Gastrocnemius medialis (tissue), 4 donors: Measurements from ENCODE around the gene BDKRB2.

Source experiments
- POLR2A ChIP-seq, 2 donors: fragments of 450-650 bp; IDR thresholded peaks; one replicate each; pipeline ENCODE4 v1.6.1; 2017; ENCODE audit warnings: antibody characterized with exemption in 2 of 2, mild to moderate bottlenecking in 2 of 2, moderate library complexity in 2 of 2
- TF ChIP-seq, protein P1 (sequence below), 5 experiments: fragments of 450-650 bp in 3 of 5; fragments of 200-600 bp in 2 of 5; sonication (generic) in 2 of 5; IDR thresholded peaks in 4 of 5; conservative IDR thresholded peaks in 1 of 5; 1 replicate in 4 of 5; 2 replicates in 1 of 5; pipeline ENCODE4 v1.5.1; 2016 to 2019; ENCODE audit warnings: antibody characterized with exemption in 5 of 5, mild to moderate bottlenecking in 3 of 5, moderate library complexity in 3 of 5

DNA sequence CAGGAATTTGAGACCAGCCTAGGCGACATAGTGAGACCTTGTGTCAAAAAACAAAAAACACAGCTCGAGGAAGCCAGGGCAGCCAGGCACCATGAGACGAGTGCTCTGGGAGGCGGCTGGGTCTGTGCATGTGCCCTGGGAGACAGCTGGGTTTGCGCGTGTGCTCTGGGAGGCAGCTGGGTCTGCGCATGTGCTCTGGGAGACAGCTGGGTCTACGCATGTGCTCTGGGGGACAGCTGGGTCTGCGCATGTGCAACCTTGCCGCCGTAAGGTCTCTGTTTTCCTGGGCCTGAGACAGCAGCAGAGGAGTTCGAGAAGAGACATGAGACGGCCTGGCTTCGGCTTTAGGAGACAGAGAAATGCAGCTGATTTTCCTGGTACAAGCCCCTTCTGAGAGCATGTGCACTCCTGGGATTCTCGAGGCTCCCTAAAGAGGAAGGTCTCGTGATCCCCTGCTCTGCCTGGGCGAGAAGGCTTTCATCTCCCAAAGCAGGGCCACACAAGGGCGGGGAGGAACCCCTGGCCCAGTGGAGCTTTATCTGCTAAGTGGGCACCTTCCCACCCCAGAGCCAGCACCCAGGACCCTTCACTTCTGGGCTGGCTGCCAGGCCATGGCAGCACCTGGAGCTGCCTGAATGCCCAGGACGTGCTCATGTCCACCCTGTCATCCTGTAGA lies 47.8 kb downstream of the BDKRB2 start:
- TF ChIP-seq, protein P1, sequence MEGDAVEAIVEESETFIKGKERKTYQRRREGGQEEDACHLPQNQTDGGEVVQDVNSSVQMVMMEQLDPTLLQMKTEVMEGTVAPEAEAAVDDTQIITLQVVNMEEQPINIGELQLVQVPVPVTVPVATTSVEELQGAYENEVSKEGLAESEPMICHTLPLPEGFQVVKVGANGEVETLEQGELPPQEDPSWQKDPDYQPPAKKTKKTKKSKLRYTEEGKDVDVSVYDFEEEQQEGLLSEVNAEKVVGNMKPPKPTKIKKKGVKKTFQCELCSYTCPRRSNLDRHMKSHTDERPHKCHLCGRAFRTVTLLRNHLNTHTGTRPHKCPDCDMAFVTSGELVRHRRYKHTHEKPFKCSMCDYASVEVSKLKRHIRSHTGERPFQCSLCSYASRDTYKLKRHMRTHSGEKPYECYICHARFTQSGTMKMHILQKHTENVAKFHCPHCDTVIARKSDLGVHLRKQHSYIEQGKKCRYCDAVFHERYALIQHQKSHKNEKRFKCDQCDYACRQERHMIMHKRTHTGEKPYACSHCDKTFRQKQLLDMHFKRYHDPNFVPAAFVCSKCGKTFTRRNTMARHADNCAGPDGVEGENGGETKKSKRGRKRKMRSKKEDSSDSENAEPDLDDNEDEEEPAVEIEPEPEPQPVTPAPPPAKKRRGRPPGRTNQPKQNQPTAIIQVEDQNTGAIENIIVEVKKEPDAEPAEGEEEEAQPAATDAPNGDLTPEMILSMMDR (IDR thresholded peaks at IDR 0.05 in 4 of 5, conservative IDR thresholded peaks at IDR 0.05 in 1 of 5) = no peak
- TF ChIP-seq POLR2A (IDR thresholded peaks at IDR 0.05) = no peak
